HepG2 (cell line): ENCODE measurements around the gene C13orf46. TPM values are rescaled to one million over a fixed set of nuclear protein-coding genes. Genes with fewer than 3 reads are reported as not detected.

ENCODE experiments used
- NCOA2 ChIP-seq: sonication (generic); formaldehyde crosslinking; IDR thresholded peaks from 2 replicates; pipeline ENCODE4 v1.8.0; 2022; ENCODE audit warnings: inconsistent platforms
- NPAS2 ChIP-seq: sonication (generic); formaldehyde crosslinking; IDR thresholded peaks from 2 replicates; pipeline ENCODE4 v1.8.0; 2022; ENCODE audit warnings: mild to moderate bottlenecking, missing genetic modification reagents, borderline replicate concordance
- ZNF33A ChIP-seq: sonication (generic); formaldehyde crosslinking; IDR thresholded peaks from 2 replicates; pipeline ENCODE4 v1.5.1; 2020; ENCODE audit warnings: missing genetic modification reagents, mild to moderate bottlenecking, moderate library complexity, borderline replicate concordance
- ZNF607 ChIP-seq: sonication (generic); formaldehyde crosslinking; IDR thresholded peaks from 2 replicates; pipeline ENCODE4 v1.5.1; 2020; ENCODE audit warnings: missing genetic modification reagents, mild to moderate bottlenecking, borderline replicate concordance
- polyA plus RNA-seq, 8 experiments: library from polyadenylated mRNA; depleted of rRNA in 3 of 8; stranded (reverse) in 7 of 8; unstranded in 1 of 8; fragments of >200 nt; fragmentation: Illumina TruSeq in 4 of 8; extraction: Trizol in 4 of 8; gene quantifications; 2 replicates each; pipeline versions ENCODE4 v1.2.1 to v1.2.3, GENCODE V29; 2011 to 2016; ENCODE audit warnings: low read depth in 4 of 8, missing spikeins in 1 of 8, mixed read lengths in 1 of 8; ENCODE audit not compliant: insufficient read depth in 1 of 8
- total RNA-seq, 5 experiments: library from RNA; depleted of rRNA; stranded (reverse); fragments of >200 nt; fragmentation: Illumina TruSeq; extraction: Trizol; gene quantifications; 2 replicates each; pipeline ENCODE4 v1.2.3, GENCODE V29; 2016; ENCODE audit warnings: low read depth in 1 of 5
- TF ChIP-seq, protein P1 (sequence below): sonication (generic); formaldehyde crosslinking; IDR thresholded peaks from 2 replicates; pipeline ENCODE4 v1.5.0; 2020; ENCODE audit warnings: missing genetic modification reagents
- TF ChIP-seq, protein P2 (sequence below): sonication (generic); formaldehyde crosslinking; IDR thresholded peaks from 2 replicates; pipeline ENCODE4 v1.4.0; 2020; ENCODE audit warnings: mild to moderate bottlenecking, missing genetic modification reagents
- TF ChIP-seq, protein P3 (sequence below): sonication (generic); formaldehyde crosslinking; IDR thresholded peaks from 2 replicates; pipeline ENCODE4 v1.5.0; 2020; ENCODE audit warnings: missing genetic modification reagents, mild to moderate bottlenecking, borderline replicate concordance
- TF ChIP-seq, protein P4 (sequence below): IDR thresholded peaks from 2 replicates; pipeline ENCODE4 v1.6.1; 2016; ENCODE audit warnings: low read depth, missing genetic modification reagents, missing compliant biosample characterization
- TF ChIP-seq, protein P5 (sequence below): sonication (generic); formaldehyde crosslinking; IDR thresholded peaks from 2 replicates; pipeline ENCODE4 v1.5.0; 2020; ENCODE audit warnings: mild to moderate bottlenecking, missing genetic modification reagents, moderate library complexity

The C13orf46 gene
- total and polyA plus RNA-seq, 2 of the 13 experiments (the other 11 are each of a cell fraction or from before 2014, with no cell fraction given) = 0.01 TPM; not detected in 1

DNA sequence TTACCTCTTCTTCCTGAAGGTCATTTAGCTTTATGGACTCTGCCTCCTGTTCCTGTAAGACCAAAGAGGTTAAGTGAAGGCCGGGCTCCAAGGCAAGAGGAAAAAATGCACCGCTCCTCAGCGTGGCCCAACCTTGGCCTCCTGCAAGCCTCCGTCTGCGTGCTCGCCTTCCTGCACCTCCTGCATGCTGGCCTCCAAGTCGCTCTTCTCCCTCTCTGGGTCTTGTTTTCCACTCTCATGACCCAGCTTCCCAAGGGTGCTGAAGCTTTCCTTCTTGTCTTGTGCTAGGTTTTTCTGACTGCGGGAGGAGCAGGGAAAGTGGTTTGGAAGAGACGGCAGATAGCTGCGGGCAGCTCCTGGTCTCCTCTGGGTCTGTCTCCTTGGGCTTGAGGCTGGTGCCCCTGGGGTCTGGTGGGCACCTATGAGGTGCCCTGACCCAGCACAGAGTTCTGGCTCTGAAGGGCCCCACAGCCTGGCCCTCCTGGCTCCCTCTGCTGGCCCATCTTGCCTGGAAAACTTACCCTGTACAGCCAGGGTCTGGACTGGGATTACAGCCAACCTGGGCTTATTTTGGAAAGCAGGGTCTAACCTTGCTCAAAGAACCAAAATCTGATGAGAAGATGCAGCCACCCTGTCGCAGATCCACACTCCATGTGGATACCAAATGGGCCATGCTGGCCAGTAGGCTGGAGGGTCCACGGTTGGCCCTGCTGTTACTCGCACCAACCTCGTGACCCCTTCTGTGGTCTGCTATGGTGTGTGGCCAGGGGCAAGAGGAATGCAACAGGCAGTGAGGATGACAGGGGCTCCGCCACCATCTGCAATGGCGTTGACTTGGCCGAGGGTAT lies 5.2 kb downstream of the C13orf46 start (continued):
- TF ChIP-seq, protein P1, sequence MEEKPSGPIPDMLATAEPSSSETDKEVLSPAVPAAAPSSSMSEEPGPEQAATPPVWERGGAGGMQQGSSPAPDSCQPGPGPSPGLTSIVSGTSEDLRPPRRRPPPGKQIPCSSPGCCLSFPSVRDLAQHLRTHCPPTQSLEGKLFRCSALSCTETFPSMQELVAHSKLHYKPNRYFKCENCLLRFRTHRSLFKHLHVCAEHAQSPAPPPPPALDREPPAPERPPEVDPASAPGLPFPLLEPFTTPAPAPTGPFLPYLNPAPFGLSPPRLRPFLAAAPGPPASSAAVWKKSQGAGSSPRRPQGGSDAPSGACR = no peak
- TF ChIP-seq, protein P2, sequence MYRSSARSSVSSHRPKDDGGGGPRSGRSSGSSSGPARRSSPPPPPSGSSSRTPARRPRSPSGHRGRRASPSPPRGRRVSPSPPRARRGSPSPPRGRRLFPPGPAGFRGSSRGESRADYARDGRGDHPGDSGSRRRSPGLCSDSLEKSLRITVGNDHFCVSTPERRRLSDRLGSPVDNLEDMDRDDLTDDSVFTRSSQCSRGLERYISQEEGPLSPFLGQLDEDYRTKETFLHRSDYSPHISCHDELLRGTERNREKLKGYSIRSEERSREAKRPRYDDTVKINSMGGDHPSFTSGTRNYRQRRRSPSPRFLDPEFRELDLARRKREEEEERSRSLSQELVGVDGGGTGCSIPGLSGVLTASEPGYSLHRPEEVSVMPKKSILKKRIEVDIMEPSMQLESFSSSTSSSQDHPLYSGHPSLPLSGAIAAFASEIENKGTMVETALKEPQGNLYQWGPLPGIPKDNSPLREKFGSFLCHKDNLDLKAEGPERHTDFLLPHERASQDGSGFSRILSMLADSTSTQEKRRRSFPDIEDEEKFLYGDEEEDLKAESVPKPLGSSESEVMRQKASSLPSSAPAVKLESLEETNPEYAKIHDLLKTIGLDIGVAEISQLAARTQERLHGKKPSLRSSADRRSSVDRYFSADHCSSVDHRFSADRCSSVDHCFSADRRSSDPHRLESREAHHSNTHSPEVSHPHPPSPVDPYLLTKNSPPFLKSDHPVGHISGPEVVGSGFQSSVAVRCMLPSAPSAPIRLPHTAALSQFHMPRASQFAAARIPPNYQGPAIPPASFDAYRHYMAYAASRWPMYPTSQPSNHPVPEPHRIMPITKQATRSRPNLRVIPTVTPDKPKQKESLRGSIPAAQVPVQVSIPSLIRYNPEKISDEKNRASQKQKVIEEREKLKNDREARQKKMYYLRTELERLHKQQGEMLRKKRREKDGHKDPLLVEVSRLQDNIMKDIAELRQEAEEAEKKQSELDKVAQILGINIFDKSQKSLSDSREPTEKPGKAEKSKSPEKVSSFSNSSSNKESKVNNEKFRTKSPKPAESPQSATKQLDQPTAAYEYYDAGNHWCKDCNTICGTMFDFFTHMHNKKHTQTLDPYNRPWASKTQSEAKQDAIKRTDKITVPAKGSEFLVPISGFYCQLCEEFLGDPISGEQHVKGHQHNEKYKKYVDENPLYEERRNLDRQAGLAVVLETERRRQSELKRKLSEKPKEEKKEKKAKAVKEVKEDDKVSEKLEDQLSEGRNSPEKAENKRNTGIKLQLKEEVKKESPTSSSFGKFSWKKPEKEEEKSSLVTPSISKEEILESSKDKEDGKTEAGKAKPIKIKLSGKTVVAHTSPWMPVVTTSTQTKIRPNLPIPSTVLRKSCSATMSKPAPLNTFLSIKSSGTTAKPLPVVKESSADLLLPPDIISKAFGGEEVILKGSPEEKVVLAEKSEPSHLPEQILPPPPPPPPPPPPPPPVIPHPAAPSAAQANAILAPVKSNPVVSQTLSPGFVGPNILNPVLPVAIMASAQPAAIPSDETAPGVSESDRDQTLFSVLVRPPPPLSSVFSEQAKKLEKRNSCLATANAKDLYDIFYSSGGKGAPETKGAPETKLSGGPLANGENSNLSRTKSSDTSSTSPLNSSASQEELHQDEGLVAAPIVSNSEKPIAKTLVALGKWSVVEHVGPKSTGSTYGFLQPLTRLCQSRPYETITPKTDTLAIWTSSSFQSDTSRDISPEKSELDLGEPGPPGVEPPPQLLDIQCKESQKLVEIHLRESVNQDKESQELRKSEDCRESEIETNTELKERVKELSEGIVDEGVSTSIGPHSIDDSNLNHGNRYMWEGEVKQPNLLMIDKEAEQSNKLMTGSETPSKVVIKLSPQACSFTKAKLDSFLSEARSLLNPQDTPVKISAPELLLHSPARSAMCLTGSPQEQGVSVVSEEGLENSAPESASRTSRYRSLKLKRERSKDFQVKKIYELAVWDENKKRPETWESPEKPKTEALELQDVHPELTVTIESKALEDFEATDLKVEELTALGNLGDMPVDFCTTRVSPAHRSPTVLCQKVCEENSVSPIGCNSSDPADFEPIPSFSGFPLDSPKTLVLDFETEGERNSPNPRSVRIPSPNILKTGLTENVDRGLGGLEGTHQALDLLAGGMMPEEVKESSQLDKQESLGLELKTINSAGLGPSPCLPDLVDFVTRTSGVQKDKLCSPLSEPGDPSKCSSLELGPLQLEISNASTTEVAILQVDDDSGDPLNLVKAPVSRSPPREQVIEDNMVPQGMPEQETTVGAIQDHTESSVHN (CRISPR knock-in tag) = no peak
- TF ChIP-seq, protein P3, sequence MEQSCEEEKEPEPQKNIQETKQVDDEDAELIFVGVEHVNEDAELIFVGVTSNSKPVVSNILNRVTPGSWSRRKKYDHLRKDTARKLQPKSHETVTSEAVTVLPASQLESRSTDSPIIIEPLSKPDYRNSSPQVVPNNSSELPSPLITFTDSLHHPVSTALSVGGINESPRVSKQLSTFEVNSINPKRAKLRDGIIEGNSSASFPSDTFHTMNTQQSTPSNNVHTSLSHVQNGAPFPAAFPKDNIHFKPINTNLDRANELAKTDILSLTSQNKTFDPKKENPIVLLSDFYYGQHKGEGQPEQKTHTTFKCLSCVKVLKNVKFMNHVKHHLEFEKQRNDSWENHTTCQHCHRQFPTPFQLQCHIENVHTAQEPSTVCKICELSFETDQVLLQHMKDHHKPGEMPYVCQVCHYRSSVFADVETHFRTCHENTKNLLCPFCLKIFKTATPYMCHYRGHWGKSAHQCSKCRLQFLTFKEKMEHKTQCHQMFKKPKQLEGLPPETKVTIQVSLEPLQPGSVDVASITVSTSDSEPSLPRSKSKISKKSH (CRISPR knock-in tag) = no peak
- no peak for TF ChIP-seq NCOA2 (CRISPR knock-in tag)
- TF ChIP-seq ZNF33A = no peak
- TF ChIP-seq, protein P4, sequence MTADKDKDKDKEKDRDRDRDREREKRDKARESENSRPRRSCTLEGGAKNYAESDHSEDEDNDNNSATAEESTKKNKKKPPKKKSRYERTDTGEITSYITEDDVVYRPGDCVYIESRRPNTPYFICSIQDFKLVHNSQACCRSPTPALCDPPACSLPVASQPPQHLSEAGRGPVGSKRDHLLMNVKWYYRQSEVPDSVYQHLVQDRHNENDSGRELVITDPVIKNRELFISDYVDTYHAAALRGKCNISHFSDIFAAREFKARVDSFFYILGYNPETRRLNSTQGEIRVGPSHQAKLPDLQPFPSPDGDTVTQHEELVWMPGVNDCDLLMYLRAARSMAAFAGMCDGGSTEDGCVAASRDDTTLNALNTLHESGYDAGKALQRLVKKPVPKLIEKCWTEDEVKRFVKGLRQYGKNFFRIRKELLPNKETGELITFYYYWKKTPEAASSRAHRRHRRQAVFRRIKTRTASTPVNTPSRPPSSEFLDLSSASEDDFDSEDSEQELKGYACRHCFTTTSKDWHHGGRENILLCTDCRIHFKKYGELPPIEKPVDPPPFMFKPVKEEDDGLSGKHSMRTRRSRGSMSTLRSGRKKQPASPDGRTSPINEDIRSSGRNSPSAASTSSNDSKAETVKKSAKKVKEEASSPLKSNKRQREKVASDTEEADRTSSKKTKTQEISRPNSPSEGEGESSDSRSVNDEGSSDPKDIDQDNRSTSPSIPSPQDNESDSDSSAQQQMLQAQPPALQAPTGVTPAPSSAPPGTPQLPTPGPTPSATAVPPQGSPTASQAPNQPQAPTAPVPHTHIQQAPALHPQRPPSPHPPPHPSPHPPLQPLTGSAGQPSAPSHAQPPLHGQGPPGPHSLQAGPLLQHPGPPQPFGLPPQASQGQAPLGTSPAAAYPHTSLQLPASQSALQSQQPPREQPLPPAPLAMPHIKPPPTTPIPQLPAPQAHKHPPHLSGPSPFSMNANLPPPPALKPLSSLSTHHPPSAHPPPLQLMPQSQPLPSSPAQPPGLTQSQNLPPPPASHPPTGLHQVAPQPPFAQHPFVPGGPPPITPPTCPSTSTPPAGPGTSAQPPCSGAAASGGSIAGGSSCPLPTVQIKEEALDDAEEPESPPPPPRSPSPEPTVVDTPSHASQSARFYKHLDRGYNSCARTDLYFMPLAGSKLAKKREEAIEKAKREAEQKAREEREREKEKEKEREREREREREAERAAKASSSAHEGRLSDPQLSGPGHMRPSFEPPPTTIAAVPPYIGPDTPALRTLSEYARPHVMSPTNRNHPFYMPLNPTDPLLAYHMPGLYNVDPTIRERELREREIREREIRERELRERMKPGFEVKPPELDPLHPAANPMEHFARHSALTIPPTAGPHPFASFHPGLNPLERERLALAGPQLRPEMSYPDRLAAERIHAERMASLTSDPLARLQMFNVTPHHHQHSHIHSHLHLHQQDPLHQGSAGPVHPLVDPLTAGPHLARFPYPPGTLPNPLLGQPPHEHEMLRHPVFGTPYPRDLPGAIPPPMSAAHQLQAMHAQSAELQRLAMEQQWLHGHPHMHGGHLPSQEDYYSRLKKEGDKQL (CRISPR knock-in tag) = no peak
- TF ChIP-seq, protein P5, sequence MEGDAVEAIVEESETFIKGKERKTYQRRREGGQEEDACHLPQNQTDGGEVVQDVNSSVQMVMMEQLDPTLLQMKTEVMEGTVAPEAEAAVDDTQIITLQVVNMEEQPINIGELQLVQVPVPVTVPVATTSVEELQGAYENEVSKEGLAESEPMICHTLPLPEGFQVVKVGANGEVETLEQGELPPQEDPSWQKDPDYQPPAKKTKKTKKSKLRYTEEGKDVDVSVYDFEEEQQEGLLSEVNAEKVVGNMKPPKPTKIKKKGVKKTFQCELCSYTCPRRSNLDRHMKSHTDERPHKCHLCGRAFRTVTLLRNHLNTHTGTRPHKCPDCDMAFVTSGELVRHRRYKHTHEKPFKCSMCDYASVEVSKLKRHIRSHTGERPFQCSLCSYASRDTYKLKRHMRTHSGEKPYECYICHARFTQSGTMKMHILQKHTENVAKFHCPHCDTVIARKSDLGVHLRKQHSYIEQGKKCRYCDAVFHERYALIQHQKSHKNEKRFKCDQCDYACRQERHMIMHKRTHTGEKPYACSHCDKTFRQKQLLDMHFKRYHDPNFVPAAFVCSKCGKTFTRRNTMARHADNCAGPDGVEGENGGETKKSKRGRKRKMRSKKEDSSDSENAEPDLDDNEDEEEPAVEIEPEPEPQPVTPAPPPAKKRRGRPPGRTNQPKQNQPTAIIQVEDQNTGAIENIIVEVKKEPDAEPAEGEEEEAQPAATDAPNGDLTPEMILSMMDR (CRISPR knock-in tag) = no peak
- TF ChIP-seq NPAS2 (CRISPR knock-in tag) = no peak
- no peak for TF ChIP-seq ZNF607 (CRISPR knock-in tag)
